Measurements from ENCODE around the gene SLC10A7. TPM values are rescaled to one million over a fixed set of nuclear protein-coding genes. Genes with fewer than 3 reads are reported as not detected.

SLC10A7 gene
- total RNA-seq, 1 experiment from 2014 or later = 3.9 TPM

- H3K4me1 Mint-ChIP-seq = peaks cover 10% of the 10 kb centered on the region in 2 experiments
- Histone ChIP-seq H3K27me3 (ENCODE audit: insufficient read depth, low read length) (no peaks in the 10 kb centered on the region), H3K4me2 (ENCODE audit: insufficient read depth, insufficient read length, low read length) (no peak overlapping the region), H2BK12ac (ENCODE audit: insufficient read length, low read depth, low read length) (no peak overlapping the region), H2BK15ac (ENCODE audit: low read depth, low read length) (no peak overlapping the region), H2AFZ (ENCODE audit: low read length) (no peak overlapping the region), H4K20me1 (ENCODE audit: control insufficient read depth, insufficient read depth, insufficient read length) (no peaks in the 10 kb centered on the region), H3K4me1 (ENCODE audit: insufficient read depth, low read length) (peaks cover 2% of the 10 kb centered on the region; the same call in 1 of the 2 replicates), H3K4ac (ENCODE audit: low read depth, low read length) (no peak overlapping the region), H3K79me1 (ENCODE audit: insufficient read depth, low read depth, low read length, poor library complexity, severe bottlenecking) (no peaks in the 10 kb centered on the region), H2BK20ac (ENCODE audit: low read depth, low read length, poor library complexity, severe bottlenecking) (no peak overlapping the region), H4K8ac (replicated peaks; ENCODE audit: insufficient read length, low read depth, low read length) (no peak overlapping the region), H3K18ac (ENCODE audit: insufficient read length, low read depth, low read length) (no peak overlapping the region), H4K5ac (ENCODE audit: insufficient read length, low read depth, low read length) (no peak overlapping the region), H3K27ac (ENCODE audit: insufficient read length, low read depth, low read length) (no peak overlapping the region), H3K79me2 (ENCODE audit: insufficient read depth, low read length) (no peaks in the 10 kb centered on the region), H4K91ac (ENCODE audit: insufficient read length, low read depth, low read length) (no peak overlapping the region), H3K23ac (ENCODE audit: insufficient read length, low read depth, low read length) (no peak overlapping the region), H3K14ac (ENCODE audit: insufficient read depth, low read length) (no peak overlapping the region), H3K9me3 (ENCODE audit: control insufficient read depth, low read depth, low read length) (no peaks in the 10 kb centered on the region), H2BK5ac (ENCODE audit: insufficient read length, low read length) (no peak overlapping the region), H3T11ph (ENCODE audit: low read length) (no peak overlapping the region), H3K9ac (ENCODE audit: extremely low read depth, insufficient read length, low read length) (no peak overlapping the region), H3K56ac (ENCODE audit: insufficient read length, low read depth, low read length) (no peak overlapping the region), H2BK120ac (ENCODE audit: low read depth, low read length, poor library complexity, severe bottlenecking) (no peak overlapping the region), H2AK5ac (ENCODE audit: insufficient read length, low read length) (no peak overlapping the region), H3K23me2 (ENCODE audit: insufficient read length, low read depth, low read length, poor library complexity, severe bottlenecking) (no peaks in the 10 kb centered on the region)
- no peak overlapping the region for H3K4me3 Mint-ChIP-seq
- TF ChIP-seq CTCF (conservative IDR thresholded peaks at IDR 0.05) = no peak
- no peak overlapping the region for H3K27ac Mint-ChIP-seq
- no peaks in the 10 kb centered on the region for H3K9me3 Mint-ChIP-seq
- H3K27me3 Mint-ChIP-seq (ENCODE audit: low read depth) = no peaks in the 10 kb centered on the region
- whole genome bisulfite sequencing (ENCODE audit: extremely low coverage, insufficient read length, low lambda C conversion rate) = no CpG with 5 or more reads among the region's 2 CpGs
- H3K36me3 Mint-ChIP-seq (ENCODE audit: insufficient read depth in 1 of 3, low read depth in 3 of 3) = no peaks in the 10 kb centered on the region
- no peak for DNase-seq
Measured at GRCh38 chr4:146269228-146269653, 252.5 kb downstream of the SLC10A7 start.
